T-helper 9 cell (primary cell): Measurements from ENCODE around the gene RXFP4.
"Not testable (repeated sequence)": the region's sequence is repeated elsewhere in the genome, so short reads cannot be mapped to it uniquely, and the experiment has no call there.

Experiments
- DNase-seq: peaks from one replicate; pipeline ENCODE4 v3.0.0-alpha.2; 2020
- total RNA-seq, 2 donors: gene quantifications; one replicate each; lab custom pipeline; 2026; lab: John Stamatoyannopoulos, UW

Gene RXFP4
- 0 to 0.07 reads per million in 2 donors for total RNA-seq

DNA sequence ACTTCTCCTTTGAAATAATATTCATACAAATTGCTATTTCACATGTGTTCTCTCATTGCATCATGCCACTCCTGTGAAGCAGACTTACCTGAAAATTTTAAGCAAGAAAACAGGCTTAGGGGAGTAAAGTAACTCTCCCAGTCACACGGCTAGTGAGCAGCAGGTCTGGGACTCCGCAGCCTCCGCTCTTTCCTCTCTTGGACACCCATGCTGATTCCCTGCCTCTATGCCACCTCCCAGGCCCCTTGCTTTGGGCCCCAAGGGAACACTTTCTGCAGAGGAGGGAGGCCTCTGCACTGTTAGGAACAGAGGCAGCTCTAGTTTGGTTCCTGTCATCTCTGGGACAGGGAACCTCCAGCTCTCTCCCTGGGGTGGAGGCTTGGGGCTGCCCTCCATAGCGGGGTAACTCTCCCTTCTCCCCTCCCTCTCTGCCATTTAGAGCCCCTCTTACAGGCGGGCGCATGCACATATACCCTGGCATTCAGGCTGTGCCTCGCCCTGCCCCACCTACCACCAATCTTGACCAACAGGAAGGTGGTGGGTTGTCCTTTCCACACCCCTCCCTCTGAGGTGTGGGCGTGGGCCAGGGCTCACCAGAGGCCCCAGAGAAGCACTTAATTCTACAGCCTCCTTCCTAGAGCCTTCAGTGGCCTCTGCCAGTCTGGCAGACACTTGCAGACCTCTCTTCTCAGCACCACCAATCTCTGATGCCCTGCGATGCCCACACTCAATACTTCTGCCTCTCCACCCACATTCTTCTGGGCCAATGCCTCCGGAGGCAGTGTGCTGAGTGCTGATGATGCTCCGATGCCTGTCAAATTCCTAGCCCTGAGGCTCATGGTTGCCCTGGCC, at the start of gene RXFP4:
Gene RXFP4, plus strand, starts transcription at position 646 of the 852 bp plus-strand sequence. Its CDS starts 72 bp downstream, at position 718.
- DNase-seq: no peak

- no peak for DNase-seq
Observed at GRCh38 chr1:155892796-155893195, 48.6 kb upstream of the RXFP4 start.

- DNase-seq: no peak
Observed at GRCh38 chr1:155893389-155894142, 47.9 kb upstream of the RXFP4 start.

GRCh38 chr1:155895617-155896016, 45.8 kb upstream of the RXFP4 start:
- not testable (repeated sequence) for DNase-seq

GRCh38 chr1:155896476-155896875, 45.0 kb upstream of the RXFP4 start:
- DNase-seq: not testable (repeated sequence)

DNA sequence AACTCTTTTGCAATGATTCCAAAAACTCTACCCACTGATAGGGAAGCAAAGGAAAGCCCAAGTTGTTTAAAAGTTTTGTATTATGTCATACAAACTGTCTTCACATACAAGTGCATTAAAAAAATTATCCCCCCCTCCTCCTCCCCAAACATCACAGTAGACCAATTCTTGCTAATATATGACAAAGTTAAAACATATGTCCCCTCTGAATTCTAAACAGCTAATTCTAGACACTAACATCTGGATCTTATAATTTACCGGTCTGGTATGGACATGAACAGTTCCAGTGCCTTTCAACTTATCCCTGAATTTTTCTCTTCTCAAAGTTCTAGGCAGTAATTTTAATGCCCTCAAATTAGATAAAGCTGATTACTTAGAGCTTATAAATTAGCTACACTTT, 43.7 kb upstream of the RXFP4 start:
- DNase-seq: no peak

GRCh38 chr1:155898888-155899287, 42.5 kb upstream of the RXFP4 start:
- DNase-seq: no peak

DNA sequence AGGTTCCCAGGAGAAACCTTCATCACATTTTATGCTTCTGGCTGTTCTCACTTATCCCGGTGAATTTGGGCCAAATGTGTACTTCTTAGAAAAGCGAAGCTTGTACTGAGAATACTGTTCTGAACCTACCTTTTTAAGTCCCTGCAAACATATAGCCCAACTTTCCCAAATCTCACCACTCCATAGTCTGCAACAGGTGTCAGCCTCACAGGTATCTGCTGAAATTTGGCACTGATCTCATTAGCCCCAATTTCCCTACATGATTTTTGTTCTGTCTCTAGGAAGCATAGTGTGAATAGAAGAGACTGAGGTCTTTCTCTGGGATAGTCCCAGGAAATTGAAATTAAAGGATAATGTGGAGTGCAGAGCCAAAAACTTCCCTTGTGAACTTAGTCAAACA, 41.8 kb upstream of the RXFP4 start:
- DNase-seq: no peak

DNA sequence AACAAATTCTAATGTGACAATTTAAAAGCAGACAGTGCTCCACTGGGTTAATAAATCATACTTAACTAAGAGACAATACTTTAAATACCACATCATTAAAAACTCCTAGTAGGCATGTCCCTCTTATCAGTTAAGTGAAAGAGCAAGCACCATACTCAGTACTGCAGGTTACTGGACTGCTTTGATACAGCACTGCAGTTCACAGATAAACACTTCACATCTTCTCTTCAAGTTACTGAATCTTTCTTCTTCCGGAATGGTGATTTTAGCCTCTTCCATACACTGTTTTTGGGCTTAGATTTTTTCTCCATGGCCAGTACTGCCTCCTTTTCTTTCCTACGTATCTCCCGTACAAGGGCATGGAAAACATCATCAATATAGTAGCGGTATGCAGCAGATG, 41.3 kb upstream of the RXFP4 start:
- DNase-seq: no peak

DNA sequence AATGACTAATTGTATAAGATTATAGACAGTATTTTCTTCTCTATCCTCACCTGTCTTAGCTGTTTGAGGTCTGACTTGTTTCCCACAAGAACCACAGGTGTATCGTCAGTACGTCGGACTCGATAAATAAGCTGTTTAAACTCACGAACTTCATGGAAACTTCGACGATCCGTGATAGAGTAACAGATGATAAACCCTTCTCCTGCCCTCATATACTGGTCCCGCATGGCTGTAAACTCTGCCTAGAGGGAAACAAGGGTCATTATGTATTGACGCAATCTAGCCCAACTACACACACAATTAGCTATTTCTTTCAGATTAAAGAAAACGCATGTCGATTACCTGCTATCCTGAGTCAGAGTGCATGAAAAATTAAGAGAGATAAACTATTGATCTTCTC, 37.2 kb upstream of the RXFP4 start:
- DNase-seq: no peak

DNA sequence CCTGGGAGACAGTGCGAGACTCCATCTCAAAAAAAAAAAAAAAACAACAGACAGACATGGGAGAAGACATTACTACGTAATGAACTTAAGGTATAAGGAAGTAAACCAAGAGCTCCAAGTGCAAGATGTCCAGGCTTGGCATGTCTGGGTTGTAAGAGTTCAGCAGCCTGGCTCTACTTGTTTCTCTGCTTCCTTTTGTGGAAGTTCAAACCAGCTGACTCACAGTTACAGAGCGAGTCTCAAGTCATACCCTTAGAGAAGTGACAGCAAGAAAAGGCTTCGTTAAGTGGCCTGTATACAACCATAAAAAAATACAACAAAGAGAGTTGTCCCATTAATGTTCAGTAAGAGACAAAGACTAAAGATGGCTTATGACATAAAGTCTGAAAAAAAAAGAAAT, 31.5 kb upstream of the RXFP4 start:
- no peak for DNase-seq

DNA sequence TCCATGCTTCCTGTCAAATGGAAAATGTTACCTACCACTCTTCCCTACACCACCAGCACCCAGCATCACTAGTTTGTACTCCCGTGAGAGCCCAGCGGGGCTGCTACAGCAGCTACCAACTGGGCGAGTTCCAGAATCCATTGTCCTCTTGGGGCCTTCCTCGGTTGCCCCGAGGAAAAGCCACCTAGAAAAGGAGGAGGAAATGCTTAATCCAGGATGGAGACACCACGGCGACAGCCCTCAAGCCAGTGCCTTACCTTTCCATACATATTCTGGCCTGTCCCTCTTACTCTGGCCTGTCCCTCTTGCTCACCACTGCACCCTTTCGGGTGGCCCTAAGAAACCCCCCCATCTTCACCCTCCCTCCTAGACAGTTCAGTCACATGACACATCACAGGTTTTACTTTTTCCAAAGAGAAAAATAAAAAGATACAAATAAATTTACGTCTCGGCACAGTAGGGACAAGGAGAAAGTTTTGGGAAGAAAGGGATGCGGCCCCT, 30.8 kb upstream of the RXFP4 start:
- DNase-seq: no peak

GRCh38 chr1:155911156-155912055, 30.0 kb upstream of the RXFP4 start, which contains the start of gene RIT1:
TSS of gene RIT1 (minus strand) at chr1:155911349. CDS start at chr1:155910761, 588 bp downstream.
- DNase-seq: peak; percentile 85

GRCh38 chr1:155912056-155912536, 29.3 kb upstream of the RXFP4 start:
- DNase-seq: no peak

DNA sequence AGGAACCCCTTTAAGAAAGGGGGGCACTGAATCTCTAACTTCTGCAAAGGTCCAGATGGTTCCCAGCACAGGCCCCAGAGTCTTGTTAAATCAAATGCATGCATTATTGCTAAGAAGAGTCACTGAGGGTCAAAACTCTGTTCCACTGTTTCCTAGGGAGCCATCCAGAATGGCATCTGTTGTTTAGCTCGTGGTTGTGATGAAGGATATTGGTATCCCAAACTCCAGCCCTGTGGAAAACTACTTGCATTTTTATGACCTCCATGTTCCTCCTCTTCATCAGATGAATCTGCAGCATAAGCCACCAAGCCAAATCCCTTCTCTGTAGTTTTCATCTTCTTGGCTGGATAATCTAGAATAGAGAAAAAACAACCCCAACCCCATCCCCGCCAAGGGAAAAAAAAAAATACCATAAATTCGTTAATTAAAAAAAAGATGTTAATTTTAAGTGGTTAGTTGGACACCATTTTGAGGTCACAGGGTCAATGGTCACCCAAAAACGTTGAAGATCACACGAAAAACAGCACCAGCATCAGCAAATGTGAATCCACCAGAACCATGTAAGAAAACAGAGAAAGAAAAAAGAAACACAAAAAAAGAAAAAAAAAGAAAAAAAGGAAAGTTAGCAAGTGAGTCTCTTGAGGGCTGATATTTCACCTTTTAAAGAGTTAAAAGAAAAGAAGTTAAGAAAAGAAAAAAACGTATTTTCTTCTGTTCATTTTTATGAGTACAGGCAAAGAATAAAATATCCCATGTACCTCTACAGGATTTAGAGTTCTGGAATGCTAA, 27.3 kb upstream of the RXFP4 start:
- DNase-seq: no peak

- no peak for DNase-seq
Observed at GRCh38 chr1:155918660-155919059, 22.8 kb upstream of the RXFP4 start.

- DNase-seq: no peak
Observed at GRCh38 chr1:155919801-155920200, 21.6 kb upstream of the RXFP4 start.

DNA sequence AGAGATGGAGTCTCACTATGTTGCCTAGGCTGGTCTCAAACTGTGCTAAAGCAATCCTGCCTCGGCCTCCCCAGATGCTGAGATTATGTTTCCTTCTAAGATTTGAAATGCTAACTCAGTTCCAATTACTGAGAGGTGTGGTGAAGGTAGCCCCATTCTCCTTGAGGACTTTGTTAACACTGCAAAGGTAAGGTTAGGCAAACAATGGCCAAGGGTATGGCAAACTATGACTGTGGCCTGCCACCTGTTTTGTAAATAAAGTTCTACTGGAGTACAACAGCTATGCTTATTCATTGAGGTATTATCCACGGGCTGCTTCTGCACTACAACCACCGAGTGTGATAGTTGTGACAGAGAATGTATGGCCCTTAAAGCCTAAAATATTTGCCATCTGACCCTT, 20.7 kb upstream of the RXFP4 start:
- no peak for DNase-seq

GRCh38 chr1:155925506-155925905, 15.9 kb upstream of the RXFP4 start:
- DNase-seq: no peak

DNA sequence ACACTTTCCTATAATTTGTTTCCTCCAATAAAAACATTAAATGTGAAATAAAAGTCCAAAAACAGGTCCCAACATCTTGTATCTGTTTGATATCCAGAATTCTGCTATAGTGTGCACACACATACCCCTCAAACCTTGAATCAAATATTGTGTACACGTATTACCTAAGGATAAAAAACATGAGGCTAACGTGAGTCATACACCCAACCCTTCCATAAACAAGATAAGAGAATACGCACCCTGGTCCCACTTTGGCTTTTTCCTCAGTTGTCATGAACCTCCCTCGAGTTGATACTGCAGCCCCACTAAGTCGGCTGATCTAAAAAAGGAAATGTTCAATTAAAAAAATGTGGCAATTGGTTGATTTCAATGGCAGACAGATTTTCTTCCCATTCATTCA, 12.4 kb upstream of the RXFP4 start:
- DNase-seq: no peak

- DNase-seq: not testable (repeated sequence)
Observed at GRCh38 chr1:155930725-155931124, 10.7 kb upstream of the RXFP4 start.
